GM12878 (cell line): ENCODE data around the gene SPIRE1. TPM values are rescaled to one million over a fixed set of nuclear protein-coding genes. Genes with fewer than 3 reads are reported as not detected.

ENCODE experiments used
- ATAC-seq: fragments of 200-7000 bp; cut with Tn5 transposase; 3 replicates; pipeline ENCODE4 v1.9.1; 2020; ENCODE audit warnings: mild to moderate bottlenecking, moderate library complexity
- BruUV-seq: library from RNA; stranded (reverse); fragments of 400-500 nt; replicated peaks from 2 replicates; lab custom pipeline; 2021; lab: Mats Ljungman, UMichigan
- CTCF ChIA-PET: fragments of 300-600 bp; sonication (Branson Sonifier 250); formaldehyde crosslinking; extraction: SDS; loops from one replicate; lab custom pipeline; 2021; ENCODE audit warnings: inconsistent platforms; lab: Yijun Ruan, JAX
- POLR2A ChIA-PET: fragments of 350-600 bp; formaldehyde crosslinking; extraction: SDS; loops from one replicate; lab custom pipeline; 2021; ENCODE audit warnings: inconsistent platforms; lab: Charles Lee
- RAD21 ChIA-PET: fragments of 300-600 bp; sonication (Branson Sonifier 250); formaldehyde crosslinking; loops from one replicate; lab custom pipeline; 2023; ENCODE audit warnings: antibody characterized with exemption; ENCODE audit not compliant: unreplicated experiment; lab: Charles Lee
- SMC1A ChIA-PET: fragments of 300-600 bp; sonication (Branson Sonifier 250); formaldehyde crosslinking; loops from one replicate; lab custom pipeline; 2023; ENCODE audit not compliant: unreplicated experiment, uncharacterized antibody; lab: Charles Lee
- DNase-seq: peaks from one replicate; pipeline ENCODE4 v3.0.0-alpha.2; 2011; ENCODE audit warnings: low read depth, low spot score
- FAIRE-seq: peaks from 3 replicates; lab custom pipeline; 2011; peaks lifted over from hg19 to GRCh38; lab: Jason Lieb, UNC
- H2AFZ ChIP-seq: 2 replicates; pipeline ENCODE4 v1.6.0; 2011; ENCODE audit warnings: low read depth, low read length, control low read depth; ENCODE audit not compliant: control insufficient read depth
- H3K27ac ChIP-seq: 2 replicates; pipeline ENCODE4 v1.5.1; 2011; ENCODE audit warnings: control low read depth; ENCODE audit not compliant: control insufficient read depth, insufficient read depth
- H3K27me3 ChIP-seq, 2 experiments: replicated peaks in 1 of 2; 2 replicates each; pipeline versions ENCODE4 v1.6.0 to v1.6.1; 2011; ENCODE audit warnings: low read length in 1 of 2; ENCODE audit not compliant: control insufficient read depth in 2 of 2, insufficient read depth in 2 of 2
- H3K36me3 ChIP-seq, 2 experiments: 2 replicates each; pipeline ENCODE4 v1.5.1; 2011; ENCODE audit warnings: low read length in 1 of 2; ENCODE audit not compliant: control insufficient read depth in 2 of 2, insufficient read depth in 2 of 2
- H3K4me1 ChIP-seq: 2 replicates; pipeline ENCODE4 v1.6.1; 2011; ENCODE audit warnings: mild to moderate bottlenecking, low read length, moderate library complexity, mixed read lengths; ENCODE audit not compliant: control insufficient read depth, insufficient read depth
- H3K4me2 ChIP-seq: 2 replicates; pipeline ENCODE4 v1.6.0; 2011; ENCODE audit warnings: control low read depth; ENCODE audit not compliant: control insufficient read depth, insufficient read depth
- H3K4me3 ChIP-seq: fragments of 200-600 bp; sonication (generic); 2 replicates; pipeline ENCODE4 v1.5.1; 2016
- H3K79me2 ChIP-seq: 2 replicates; pipeline ENCODE4 v1.6.0; 2011; ENCODE audit warnings: low read length; ENCODE audit not compliant: control insufficient read depth, insufficient read depth
- H3K9ac ChIP-seq: 2 replicates; pipeline ENCODE4 v1.8.0; 2011; ENCODE audit warnings: low read length, control low read depth, mixed read lengths; ENCODE audit not compliant: control insufficient read depth, insufficient read depth
- H3K9me3 ChIP-seq: replicated peaks from 3 replicates; pipeline ENCODE4 v1.5.1; 2011; ENCODE audit warnings: mild to moderate bottlenecking, low read length; ENCODE audit not compliant: control insufficient read depth, insufficient read depth
- H4K20me1 ChIP-seq: 2 replicates; pipeline ENCODE4 v1.6.0; 2011; ENCODE audit not compliant: control insufficient read depth, insufficient read depth
- HDAC2 ChIP-seq: fragments of 200-600 bp; sonication (generic); IDR thresholded peaks from 2 replicates; pipeline ENCODE4 v1.6.1; 2017
- TARDBP ChIP-seq: IDR thresholded peaks from 2 replicates; pipeline ENCODE4 v1.6.1; 2016; ENCODE audit warnings: borderline replicate concordance
- YBX1 ChIP-seq: fragments of 450-650 bp; IDR thresholded peaks from 2 replicates; pipeline ENCODE4 v1.6.1; 2016; ENCODE audit warnings: antibody characterized with exemption
- ZBTB40 ChIP-seq: fragments of 450-650 bp; IDR thresholded peaks from 2 replicates; pipeline ENCODE4 v1.6.1; 2016; ENCODE audit warnings: mild to moderate bottlenecking, moderate library complexity, borderline replicate concordance
- ZNF622 ChIP-seq: fragments of 450-650 bp; IDR thresholded peaks from 2 replicates; pipeline ENCODE4 v1.6.1; 2017; ENCODE audit warnings: mild to moderate bottlenecking, inconsistent platforms
- WGBS: methylation state at CpG from one replicate; pipeline ENCODE4 v1.1.6; 2016; ENCODE audit warnings: low lambda C conversion rate; ENCODE audit not compliant: insufficient replicate concordance, insufficient coverage; ENCODE audit errors: missing lambda C conversion rate; 5-methylcytosine and 5-hydroxymethylcytosine counted together
- in situ Hi-C: fragments of 300-500 bp; cut with MboI; formaldehyde crosslinking; loops from 9 replicates; pipeline ENCODE4 v1.14.3; 2018; ENCODE audit warnings: mixed read lengths
- intact Hi-C: fragments of 100-400 bp; cut with micrococcal nuclease; formaldehyde crosslinking; loops from one replicate; pipeline ENCODE4 v1.14.2; 2022; ENCODE audit not compliant: unreplicated experiment
- polyA plus RNA-seq, 11 experiments: library from polyadenylated mRNA; depleted of rRNA in 4 of 11; unstranded in 6 of 11; stranded (reverse) in 5 of 11; fragments of >200 nt; fragmentation: Nextera tagmentation in 4 of 11; fragmentation: Illumina TruSeq in 1 of 11; extraction: Ambion mirVana in 4 of 11; extraction: Trizol in 1 of 11; gene quantifications; 1 replicate in 1 of 11; 2 replicates in 10 of 11; pipeline versions ENCODE4 v1.2.1 to v1.2.3, GENCODE V29; 2011 to 2016; ENCODE audit warnings: inconsistent platforms in 2 of 11, missing spikeins in 2 of 11, low read depth in 1 of 11
- total RNA-seq, 4 experiments: library from RNA; depleted of rRNA in 3 of 4; stranded (reverse); fragments of >200 nt in 3 of 4; fragmentation: Illumina TruSeq in 1 of 4; extraction: Trizol in 1 of 4; gene quantifications; 2 replicates each; pipeline versions ENCODE4 v1.2.1 to v1.2.3, GENCODE V29; 2013 to 2021

SPIRE1 gene
- total and polyA plus RNA-seq, 10 of the 15 experiments (the other 5 are each of a cell fraction or from before 2014, with no cell fraction given), result 0.18 to 9.2 (median 4.3) TPM

DNA sequence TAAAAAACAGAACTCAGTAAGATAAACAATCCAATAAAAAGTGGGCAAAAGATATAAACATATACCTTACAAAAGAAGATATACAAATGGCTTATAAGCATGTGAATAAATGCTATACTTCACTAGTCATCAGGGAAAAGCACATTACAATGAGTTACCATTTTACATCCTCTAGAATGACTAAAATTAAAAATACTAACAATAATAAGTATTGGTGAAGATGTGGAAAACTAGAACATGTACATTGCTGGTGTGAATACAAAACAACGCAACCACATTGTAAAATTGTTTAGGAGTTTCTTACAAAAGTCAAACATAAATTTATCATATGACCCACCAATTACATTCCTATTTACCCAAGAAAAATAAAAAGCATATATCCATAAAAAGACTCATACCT lies 80.1 kb downstream of the SPIRE1 start:
- SMC1A ChIA-PET, result interaction anchor here (1.0 kb wide), 1 partner anchor 10 kb away, joined by 3 read pairs; no protein-coding TSS in a partner anchor
- no peak overlapping the region for H3K27ac ChIP-seq
- no peaks in the 10 kb centered on the region for H4K20me1 ChIP-seq
- ATAC-seq, result no peak
- no peaks in the 10 kb centered on the region for H3K36me3 ChIP-seq
- CTCF ChIA-PET, result no interaction called here
- DNase-seq, result no peak
- intact Hi-C loops (no loop called here), in situ Hi-C loops (no loop called here)
- no peaks in the 10 kb centered on the region for H3K9me3 ChIP-seq
- H3K4me3 ChIP-seq, result no peak overlapping the region
- H3K4me1 ChIP-seq, result no peaks in the 10 kb centered on the region; the same call in 1 of the 2 replicates
- no peaks in the 10 kb centered on the region for H3K27me3 ChIP-seq
- H3K79me2 ChIP-seq, result no peaks in the 10 kb centered on the region
- RAD21 ChIA-PET, result no interaction called here
- TF ChIP-seq HDAC2 (no peak), TARDBP (no peak), ZNF622 (no peak), YBX1 (no peak), ZBTB40 (no peak)
- H3K4me2 ChIP-seq, result no peak overlapping the region
- WGBS, result 97% methylated on average over 1 of the region's 1 CpG
- BruUV-seq, result no TSS peak
- no peak overlapping the region for H3K9ac ChIP-seq
- no peak overlapping the region for H2AFZ ChIP-seq
- no peak for FAIRE-seq
- POLR2A ChIA-PET, result no interaction called here
